ENCODE results near the gene SLC7A4.

GRCh38 chr22:20981787-20982562, 50.4 kb downstream of the SLC7A4 start, which contains the start of gene LZTR1:
- TF ChIP-seq POLR2A (IDR thresholded peaks at IDR 0.05; ENCODE audit: control extremely low read depth in 1 of 2, low read depth in 2 of 2, low read length in 2 of 2) (peak in 1 of 2 experiments; percentile 96; a peak in 2 of 3 replicates), YY1 (IDR thresholded peaks at IDR 0.05; ENCODE audit: low read depth, low read length) (0 out of 2 replicates have a peak, but pooled peaks have one; percentile 4), CEBPB (IDR thresholded peaks at IDR 0.05; ENCODE audit: low read depth, low read length) (no peak), JUN (IDR thresholded peaks at IDR 0.05; ENCODE audit: low read depth, low read length) (no peak), SP2 (IDR thresholded peaks at IDR 0.05; ENCODE audit: low read length) (no peak), GTF2F1 (IDR thresholded peaks at IDR 0.05; ENCODE audit: borderline replicate concordance, low read depth, low read length) (no peak), GABPA (IDR thresholded peaks at IDR 0.05; ENCODE audit: borderline replicate concordance, insufficient read depth, low read length) (no peak; the same call in 1 of the 2 replicates), RFX5 (IDR thresholded peaks at IDR 0.05; ENCODE audit: borderline replicate concordance, low read depth, low read length) (no peak), POLR2AphosphoS5 (IDR thresholded peaks at IDR 0.05; ENCODE audit: low read depth, low read length) (peak; percentile 94), PHF8 (conservative IDR thresholded peaks at IDR 0.05; ENCODE audit: low read depth, low read length) (peak; percentile 99), TAF1 (IDR thresholded peaks at IDR 0.05; ENCODE audit: low read depth, low read length) (peak; percentile 84), NANOG (IDR thresholded peaks at IDR 0.05; ENCODE audit: insufficient read depth, low read depth, low read length, poor library complexity, severe bottlenecking) (peak; percentile 20), JUND (IDR thresholded peaks at IDR 0.05; ENCODE audit: low read length) (no peak)
- TF ChIP-seq, protein P1, sequence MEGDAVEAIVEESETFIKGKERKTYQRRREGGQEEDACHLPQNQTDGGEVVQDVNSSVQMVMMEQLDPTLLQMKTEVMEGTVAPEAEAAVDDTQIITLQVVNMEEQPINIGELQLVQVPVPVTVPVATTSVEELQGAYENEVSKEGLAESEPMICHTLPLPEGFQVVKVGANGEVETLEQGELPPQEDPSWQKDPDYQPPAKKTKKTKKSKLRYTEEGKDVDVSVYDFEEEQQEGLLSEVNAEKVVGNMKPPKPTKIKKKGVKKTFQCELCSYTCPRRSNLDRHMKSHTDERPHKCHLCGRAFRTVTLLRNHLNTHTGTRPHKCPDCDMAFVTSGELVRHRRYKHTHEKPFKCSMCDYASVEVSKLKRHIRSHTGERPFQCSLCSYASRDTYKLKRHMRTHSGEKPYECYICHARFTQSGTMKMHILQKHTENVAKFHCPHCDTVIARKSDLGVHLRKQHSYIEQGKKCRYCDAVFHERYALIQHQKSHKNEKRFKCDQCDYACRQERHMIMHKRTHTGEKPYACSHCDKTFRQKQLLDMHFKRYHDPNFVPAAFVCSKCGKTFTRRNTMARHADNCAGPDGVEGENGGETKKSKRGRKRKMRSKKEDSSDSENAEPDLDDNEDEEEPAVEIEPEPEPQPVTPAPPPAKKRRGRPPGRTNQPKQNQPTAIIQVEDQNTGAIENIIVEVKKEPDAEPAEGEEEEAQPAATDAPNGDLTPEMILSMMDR (IDR thresholded peaks at IDR 0.05; ENCODE audit: control extremely low read depth in 1 of 3, insufficient read depth in 1 of 3, low read depth in 1 of 3, low read length in 3 of 3) = peak; percentile 62 to 69 (median 65)

Data from H1 (cell line).